ENCODE data around the gene EP300. TPM values are rescaled to one million over a fixed set of nuclear protein-coding genes. Genes with fewer than 3 reads are reported as not detected.
"Not testable (repeated sequence)": the region's sequence is repeated elsewhere in the genome, so short reads cannot be mapped to it uniquely, and the experiment has no call there.

EP300 gene
- total RNA-seq, 1 donor from 2014 or later: 37.4 TPM

DNA sequence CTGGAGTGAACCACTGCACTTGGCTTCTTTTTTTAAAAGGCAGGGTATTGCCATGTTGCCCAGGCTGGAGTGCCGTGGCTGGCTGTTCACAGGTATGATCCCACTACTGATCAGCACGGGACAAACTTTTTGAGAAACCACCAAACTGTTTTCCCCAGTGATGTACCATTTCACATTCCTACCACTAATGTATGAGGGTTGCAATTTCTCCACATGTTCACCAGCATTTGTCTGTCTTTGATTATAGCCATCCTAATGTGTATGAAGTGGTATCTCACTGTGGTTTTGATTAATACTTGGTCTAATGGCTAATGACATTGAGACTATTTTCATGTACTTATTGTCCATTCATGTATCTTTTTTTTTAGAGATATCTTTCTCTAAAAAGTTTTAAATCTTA lies 41.5 kb upstream of the EP300 start:
- Histone ChIP-seq H3K4me3 (ENCODE audit: low read depth, low read length) (no peak overlapping the region), H3K27me3 (ENCODE audit: control insufficient read depth, insufficient read depth, low read length) (no peaks in the 10 kb centered on the region), H3K36me3 (ENCODE audit: control insufficient read depth, insufficient read depth, low read length) (no peaks in the 10 kb centered on the region)
- no peak for DNase-seq (ENCODE audit: low read depth)
- TF ChIP-seq, protein P1, sequence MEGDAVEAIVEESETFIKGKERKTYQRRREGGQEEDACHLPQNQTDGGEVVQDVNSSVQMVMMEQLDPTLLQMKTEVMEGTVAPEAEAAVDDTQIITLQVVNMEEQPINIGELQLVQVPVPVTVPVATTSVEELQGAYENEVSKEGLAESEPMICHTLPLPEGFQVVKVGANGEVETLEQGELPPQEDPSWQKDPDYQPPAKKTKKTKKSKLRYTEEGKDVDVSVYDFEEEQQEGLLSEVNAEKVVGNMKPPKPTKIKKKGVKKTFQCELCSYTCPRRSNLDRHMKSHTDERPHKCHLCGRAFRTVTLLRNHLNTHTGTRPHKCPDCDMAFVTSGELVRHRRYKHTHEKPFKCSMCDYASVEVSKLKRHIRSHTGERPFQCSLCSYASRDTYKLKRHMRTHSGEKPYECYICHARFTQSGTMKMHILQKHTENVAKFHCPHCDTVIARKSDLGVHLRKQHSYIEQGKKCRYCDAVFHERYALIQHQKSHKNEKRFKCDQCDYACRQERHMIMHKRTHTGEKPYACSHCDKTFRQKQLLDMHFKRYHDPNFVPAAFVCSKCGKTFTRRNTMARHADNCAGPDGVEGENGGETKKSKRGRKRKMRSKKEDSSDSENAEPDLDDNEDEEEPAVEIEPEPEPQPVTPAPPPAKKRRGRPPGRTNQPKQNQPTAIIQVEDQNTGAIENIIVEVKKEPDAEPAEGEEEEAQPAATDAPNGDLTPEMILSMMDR (IDR thresholded peaks at IDR 0.05; ENCODE audit: insufficient read depth, low read length, poor library complexity, severe bottlenecking): no peak

DNA sequence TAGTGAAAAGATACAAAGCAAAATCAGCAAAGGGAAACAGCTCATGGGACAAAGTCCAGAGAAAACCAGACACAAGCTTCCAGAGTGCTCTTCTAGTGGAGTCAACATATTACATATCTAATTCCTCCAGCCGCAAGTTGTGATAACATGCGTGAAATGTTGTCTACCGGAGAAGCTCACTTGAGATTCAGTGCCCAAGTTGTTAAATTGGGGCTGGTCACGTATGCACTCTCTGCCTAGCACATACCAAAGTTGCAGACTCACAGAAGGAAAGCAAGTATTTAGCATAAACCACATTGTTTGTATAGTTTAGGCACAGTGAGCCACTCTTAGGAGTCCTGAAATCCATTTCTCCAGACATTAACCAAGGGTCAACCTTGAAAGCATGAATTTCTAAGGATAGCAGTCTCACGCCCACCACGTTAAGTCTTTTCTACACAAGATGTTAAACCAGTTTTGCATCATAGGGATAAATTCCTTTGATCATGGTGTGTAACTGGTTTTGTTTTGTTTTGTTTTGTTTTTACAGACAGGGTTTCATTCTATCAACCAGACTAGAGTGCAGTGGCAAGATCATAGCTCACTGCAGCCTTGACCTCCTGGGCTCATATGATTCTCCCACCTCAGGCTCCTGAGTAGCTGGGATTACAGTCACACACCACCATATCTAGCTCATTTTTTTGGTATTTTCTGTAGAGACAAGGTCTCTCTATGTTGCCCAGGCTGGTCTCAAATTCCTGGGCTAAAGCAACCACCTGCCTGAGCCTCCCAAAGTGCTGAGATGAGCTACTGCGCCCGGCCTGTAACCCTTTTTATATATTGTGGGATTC lies 39.5 kb upstream of the EP300 start:
- Histone ChIP-seq H3K27me3 (ENCODE audit: control insufficient read depth, insufficient read depth, low read length) (no peaks in the 10 kb centered on the region), H3K4me3 (ENCODE audit: low read depth, low read length) (no peak overlapping the region), H3K36me3 (ENCODE audit: control insufficient read depth, insufficient read depth, low read length) (no peaks in the 10 kb centered on the region)
- DNase-seq (ENCODE audit: low read depth): peak; percentile 48
- TF ChIP-seq, protein P1 (IDR thresholded peaks at IDR 0.05; ENCODE audit: insufficient read depth, low read length, poor library complexity, severe bottlenecking): no peak

DNA sequence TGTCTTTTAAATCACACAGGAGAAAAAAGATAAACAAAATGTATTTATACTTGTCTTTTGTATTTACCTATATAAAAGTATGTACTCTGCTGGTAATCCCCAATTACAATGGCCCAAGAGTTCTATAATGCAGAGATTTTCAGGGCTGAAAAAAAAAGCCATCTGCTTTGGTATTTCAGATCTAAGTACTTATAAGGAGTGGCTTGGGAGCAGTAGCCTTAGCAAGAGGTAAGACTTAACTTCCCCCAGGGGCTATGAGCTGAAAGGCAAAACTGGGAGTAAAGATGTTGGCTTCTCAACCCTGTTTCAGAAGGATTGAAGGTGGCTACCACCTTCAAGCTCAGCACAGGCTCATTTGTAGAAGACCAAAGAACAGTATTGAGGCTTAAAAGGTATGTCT lies 35.3 kb upstream of the EP300 start:
- H3K27me3 ChIP-seq (ENCODE audit: control insufficient read depth, insufficient read depth, low read length): no peaks in the 10 kb centered on the region
- no peaks in the 10 kb centered on the region for H3K36me3 ChIP-seq (ENCODE audit: control insufficient read depth, insufficient read depth, low read length)
- H3K4me3 ChIP-seq (ENCODE audit: low read depth, low read length): no peak overlapping the region
- no peak for DNase-seq (ENCODE audit: low read depth)
- TF ChIP-seq, protein P1 (IDR thresholded peaks at IDR 0.05; ENCODE audit: insufficient read depth, low read length, poor library complexity, severe bottlenecking): no peak

DNA sequence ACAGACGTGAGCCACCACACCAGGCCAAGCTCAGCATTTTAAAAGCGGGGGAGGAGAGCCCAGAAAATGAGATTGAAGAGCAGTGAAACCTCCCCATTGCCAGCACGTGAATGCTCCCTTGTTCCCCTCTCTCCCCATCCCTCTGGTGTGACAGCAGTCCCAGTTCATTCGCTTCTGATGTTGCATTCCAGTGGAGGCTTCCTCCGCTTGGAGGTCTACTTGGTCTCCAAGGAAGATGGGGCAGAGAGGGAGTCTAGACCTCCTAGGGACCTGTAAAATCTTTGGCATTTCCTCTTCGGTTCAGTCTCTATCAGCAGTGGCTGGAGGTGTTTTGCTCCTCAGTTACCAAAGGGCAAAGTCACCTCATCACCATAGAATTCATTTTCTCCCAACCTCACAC lies 30.2 kb upstream of the EP300 start:
- Histone ChIP-seq H3K4me3 (ENCODE audit: low read depth, low read length) (no peak overlapping the region), H3K27me3 (ENCODE audit: control insufficient read depth, insufficient read depth, low read length) (no peaks in the 10 kb centered on the region), H3K36me3 (ENCODE audit: control insufficient read depth, insufficient read depth, low read length) (no peaks in the 10 kb centered on the region)
- DNase-seq (ENCODE audit: low read depth): no peak
- TF ChIP-seq, protein P1 (IDR thresholded peaks at IDR 0.05; ENCODE audit: insufficient read depth, low read length, poor library complexity, severe bottlenecking): no peak

DNA sequence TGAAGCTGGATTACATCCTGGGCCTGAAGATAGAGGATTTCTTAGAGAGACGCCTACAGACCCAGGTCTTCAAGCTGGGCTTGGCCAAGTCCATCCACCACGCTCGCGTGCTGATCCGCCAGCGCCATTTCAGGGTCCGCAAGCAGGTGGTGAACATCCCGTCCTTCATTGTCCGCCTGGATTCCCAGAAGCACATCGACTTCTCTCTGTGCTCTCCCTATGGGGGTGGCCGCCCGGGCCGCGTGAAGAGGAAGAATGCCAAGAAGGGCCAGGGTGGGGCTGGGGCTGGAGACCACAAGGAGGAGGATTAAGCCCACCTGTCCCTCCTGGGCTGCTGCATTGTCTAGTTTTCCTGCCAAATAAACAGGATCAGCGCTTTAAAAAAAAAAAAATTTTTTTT lies 28.1 kb upstream of the EP300 start:
- DNase-seq (ENCODE audit: low read depth); H3K4me3 ChIP-seq (ENCODE audit: low read depth, low read length); H3K27me3 ChIP-seq (ENCODE audit: control insufficient read depth, insufficient read depth, low read length); H3K36me3 ChIP-seq (ENCODE audit: control insufficient read depth, insufficient read depth, low read length): not testable (repeated sequence)

DNA sequence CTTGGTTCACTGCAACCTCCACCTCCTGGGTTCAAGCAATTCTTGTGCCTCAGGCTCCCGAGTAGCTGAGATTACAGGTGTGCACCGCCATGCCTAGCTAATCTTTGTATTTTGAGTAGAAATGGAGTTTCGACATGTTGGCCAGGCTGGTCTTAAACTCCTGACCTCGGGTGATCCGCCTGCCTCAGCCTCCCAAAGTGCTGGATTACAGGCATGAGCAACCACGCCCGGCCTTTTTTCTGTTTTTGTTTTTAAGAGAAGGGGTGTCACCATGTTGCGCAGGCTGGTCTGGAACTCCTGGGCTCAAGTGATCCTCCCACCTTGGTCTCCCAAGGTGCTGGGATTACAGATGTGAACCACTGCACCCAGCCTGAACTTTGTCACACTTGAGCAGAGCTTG lies 26.1 kb upstream of the EP300 start:
- H3K27me3 ChIP-seq (ENCODE audit: control insufficient read depth, insufficient read depth, low read length); DNase-seq (ENCODE audit: low read depth); H3K36me3 ChIP-seq (ENCODE audit: control insufficient read depth, insufficient read depth, low read length): not testable (repeated sequence)

DNA sequence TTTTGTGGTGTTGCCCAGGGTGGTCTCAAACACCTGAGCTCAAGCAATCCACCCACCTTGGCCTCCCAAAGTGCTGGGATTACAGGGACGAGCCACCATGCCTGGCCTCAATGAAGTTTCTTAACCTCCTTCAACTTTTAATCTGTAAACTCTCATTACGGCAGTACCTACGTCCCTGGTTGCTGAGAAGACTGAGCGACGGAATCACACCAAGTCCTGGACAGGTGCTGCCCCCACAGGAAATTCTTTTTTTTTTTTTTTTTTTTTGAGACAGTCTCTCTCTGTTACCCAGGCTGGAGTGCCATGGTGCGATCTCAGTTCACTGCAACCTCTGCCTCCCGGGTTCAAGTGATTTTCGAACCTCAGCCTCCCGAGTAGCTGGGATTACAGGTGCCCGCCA lies 24.4 kb upstream of the EP300 start:
- not testable (repeated sequence) for H3K27me3 ChIP-seq (ENCODE audit: control insufficient read depth, insufficient read depth, low read length); H3K36me3 ChIP-seq (ENCODE audit: control insufficient read depth, insufficient read depth, low read length); DNase-seq (ENCODE audit: low read depth); H3K4me3 ChIP-seq (ENCODE audit: low read depth, low read length)

More for the DNA sequence above, 26.1 kb upstream of the EP300 start:
- H3K4me3 ChIP-seq (ENCODE audit: low read depth, low read length): not testable (repeated sequence)

All from kidney epithelial cell (primary cell).